GM23338 (cell line): ENCODE data around the gene SOAT2. TPM values are rescaled to one million over a fixed set of nuclear protein-coding genes. Genes with fewer than 3 reads are reported as not detected.

ENCODE experiments used
- ATAC-seq: fragments of 200-7000 bp; cut with Tn5 transposase; 3 replicates; pipeline ENCODE4 v1.9.1; 2020
- DNase-seq: peaks from one replicate; pipeline ENCODE4 v3.0.0-alpha.2; 2015; ENCODE audit warnings: low spot score
- H2AFZ ChIP-seq: fragments of 200-600 bp; sonication (generic); 2 replicates; pipeline ENCODE4 v1.8.0; 2016; ENCODE audit warnings: antibody characterized with exemption, mild to moderate bottlenecking, moderate library complexity
- H3F3A ChIP-seq: fragments of 200-600 bp; sonication (generic); replicated peaks from 2 replicates; pipeline ENCODE4 v1.8.0; 2017; ENCODE audit warnings: antibody characterized with exemption, mixed run types, low read depth
- H3K27ac ChIP-seq: fragments of 200-600 bp; sonication (generic); 2 replicates; pipeline ENCODE4 v1.6.1; 2016; ENCODE audit warnings: low read depth
- H3K27me3 ChIP-seq: fragments of 200-600 bp; sonication (generic); 2 replicates; pipeline ENCODE4 v1.8.0; 2016; ENCODE audit warnings: mild to moderate bottlenecking, mixed run types, moderate library complexity; ENCODE audit not compliant: insufficient read depth
- H3K36me3 ChIP-seq: fragments of 200-600 bp; sonication (generic); 2 replicates; pipeline ENCODE4 v1.8.0; 2016; ENCODE audit warnings: mild to moderate bottlenecking; ENCODE audit not compliant: insufficient read depth
- H3K4me1 ChIP-seq: fragments of 200-600 bp; sonication (generic); 2 replicates; pipeline ENCODE4 v1.8.0; 2016; ENCODE audit warnings: mild to moderate bottlenecking, moderate library complexity; ENCODE audit not compliant: insufficient read depth
- H3K4me2 ChIP-seq: fragments of 200-600 bp; sonication (generic); 2 replicates; pipeline ENCODE4 v1.7.1; 2017; ENCODE audit warnings: mixed run types
- H3K4me3 ChIP-seq: fragments of 200-600 bp; sonication (generic); 2 replicates; pipeline ENCODE4 v1.6.1; 2016; ENCODE audit warnings: mixed run types
- H3K79me2 ChIP-seq: fragments of 200-600 bp; sonication (generic); replicated peaks from 2 replicates; pipeline ENCODE4 v1.8.0; 2017; ENCODE audit warnings: mild to moderate bottlenecking; ENCODE audit not compliant: insufficient read depth
- H3K9me2 ChIP-seq: fragments of 200-600 bp; sonication (generic); 2 replicates; pipeline ENCODE4 v1.8.0; 2017; ENCODE audit not compliant: insufficient read depth
- H4K20me1 ChIP-seq: fragments of 200-600 bp; sonication (generic); replicated peaks from 2 replicates; pipeline ENCODE4 v1.8.0; 2017; ENCODE audit warnings: mild to moderate bottlenecking; ENCODE audit not compliant: insufficient read depth
- H3K27ac Mint-ChIP-seq: 2 replicates; pipeline ENCODE4 v1.8.0; 2020; ENCODE audit warnings: inconsistent platforms, mild to moderate bottlenecking, moderate library complexity, mixed read lengths
- H3K27me3 Mint-ChIP-seq: 3 replicates; pipeline ENCODE4 v1.8.0; 2022; ENCODE audit warnings: low read depth, mild to moderate bottlenecking, moderate library complexity, mixed read lengths, inconsistent platforms; ENCODE audit not compliant: insufficient read depth, poor library complexity
- H3K36me3 Mint-ChIP-seq: 3 replicates; pipeline ENCODE4 v1.8.0; 2021; ENCODE audit warnings: low read depth, mild to moderate bottlenecking, inconsistent platforms, moderate library complexity, mixed read lengths
- H3K4me1 Mint-ChIP-seq: 3 replicates; pipeline ENCODE4 v1.8.0; 2020; ENCODE audit warnings: mild to moderate bottlenecking, inconsistent platforms, mixed read lengths
- H3K4me3 Mint-ChIP-seq: 3 replicates; pipeline ENCODE4 v1.8.0; 2021; ENCODE audit warnings: moderate library complexity, mild to moderate bottlenecking, inconsistent platforms, mixed read lengths
- H3K9me3 Mint-ChIP-seq: 3 replicates; pipeline ENCODE4 v1.8.0; 2020; ENCODE audit warnings: moderate library complexity, mild to moderate bottlenecking, inconsistent platforms, mixed read lengths
- CREB1 ChIP-seq: fragments of 250-450 bp; sonication (Bioruptor Pico); IDR thresholded peaks from 2 replicates; pipeline ENCODE4 v1.5.0; 2020; ENCODE audit warnings: low read depth, mild to moderate bottlenecking, moderate library complexity
- EZH2 ChIP-seq: fragments of 200-600 bp; sonication (generic); IDR thresholded peaks from one replicate; pipeline ENCODE4 v1.8.0; 2017; ENCODE audit warnings: antibody characterized with exemption, mild to moderate bottlenecking, low read depth; ENCODE audit not compliant: unreplicated experiment
- EZH2phosphoT487 ChIP-seq: fragments of 200-600 bp; sonication (generic); IDR thresholded peaks from one replicate; pipeline ENCODE4 v1.8.1; 2018; ENCODE audit warnings: antibody characterized with exemption; ENCODE audit not compliant: unreplicated experiment
- JUNB ChIP-seq: IDR thresholded peaks from one replicate; pipeline ENCODE4 v1.6.1; 2016; ENCODE audit warnings: antibody characterized with exemption; ENCODE audit not compliant: unreplicated experiment
- NANOG ChIP-seq: IDR thresholded peaks from 2 replicates; pipeline ENCODE4 v1.6.1; 2016; ENCODE audit warnings: antibody characterized with exemption, borderline replicate concordance
- POLR2AphosphoS5 ChIP-seq: IDR thresholded peaks from 2 replicates; pipeline ENCODE4 v1.6.1; 2016; ENCODE audit warnings: antibody characterized with exemption, low read depth
- STAT1 ChIP-seq: IDR thresholded peaks from one replicate; pipeline ENCODE4 v1.6.1; 2016; ENCODE audit warnings: antibody characterized with exemption; ENCODE audit not compliant: unreplicated experiment
- ZNF114 ChIP-seq: fragments of 250-450 bp; sonication (Bioruptor Pico); IDR thresholded peaks from 2 replicates; pipeline ENCODE4 v1.5.0; 2020; ENCODE audit warnings: mild to moderate bottlenecking, moderate library complexity
- ZNF331 ChIP-seq: fragments of 250-450 bp; sonication (Bioruptor Pico); IDR thresholded peaks from 2 replicates; pipeline ENCODE4 v1.5.0; 2020; ENCODE audit warnings: low read depth, mild to moderate bottlenecking, moderate library complexity
- polyA plus RNA-seq: library from polyadenylated mRNA; unstranded; fragments of >200 nt; fragmentation: Nextera tagmentation; extraction: Ambion mirVana; gene quantifications from 2 replicates; pipeline ENCODE4 v1.2.1, GENCODE V29; 2016
- total RNA-seq: library from RNA; depleted of rRNA; stranded (reverse); fragments of >200 nt; shearing (Covaris generic); gene quantifications from 2 replicates; pipeline ENCODE4 v1.2.3, GENCODE V29; 2014
- TF ChIP-seq, protein P1 (sequence below): IDR thresholded peaks from one replicate; pipeline ENCODE4 v1.6.1; 2018; ENCODE audit warnings: antibody characterized with exemption; ENCODE audit not compliant: unreplicated experiment
- TF ChIP-seq, protein P2 (sequence below): IDR thresholded peaks from 2 replicates; pipeline ENCODE4 v1.6.1; 2016; ENCODE audit warnings: antibody characterized with exemption
- TF ChIP-seq, protein P3 (sequence below): fragments of 250-450 bp; sonication (Bioruptor Pico); IDR thresholded peaks from 2 replicates; pipeline ENCODE4 v1.5.0; 2020; ENCODE audit warnings: mild to moderate bottlenecking, moderate library complexity
- TF ChIP-seq, protein P4 (sequence below), 2 experiments: fragments of 200-600 bp in 1 of 2; sonication (generic) in 1 of 2; conservative IDR thresholded peaks; 2 replicates each; pipeline versions ENCODE4 v1.5.1 to v1.6.1; 2016 to 2017; ENCODE audit warnings: antibody characterized with exemption in 2 of 2, low read depth in 2 of 2, mild to moderate bottlenecking in 2 of 2, moderate library complexity in 1 of 2

Gene SOAT2
- total and polyA plus RNA-seq, 2 experiments from 2014 or later = not detected

DNA sequence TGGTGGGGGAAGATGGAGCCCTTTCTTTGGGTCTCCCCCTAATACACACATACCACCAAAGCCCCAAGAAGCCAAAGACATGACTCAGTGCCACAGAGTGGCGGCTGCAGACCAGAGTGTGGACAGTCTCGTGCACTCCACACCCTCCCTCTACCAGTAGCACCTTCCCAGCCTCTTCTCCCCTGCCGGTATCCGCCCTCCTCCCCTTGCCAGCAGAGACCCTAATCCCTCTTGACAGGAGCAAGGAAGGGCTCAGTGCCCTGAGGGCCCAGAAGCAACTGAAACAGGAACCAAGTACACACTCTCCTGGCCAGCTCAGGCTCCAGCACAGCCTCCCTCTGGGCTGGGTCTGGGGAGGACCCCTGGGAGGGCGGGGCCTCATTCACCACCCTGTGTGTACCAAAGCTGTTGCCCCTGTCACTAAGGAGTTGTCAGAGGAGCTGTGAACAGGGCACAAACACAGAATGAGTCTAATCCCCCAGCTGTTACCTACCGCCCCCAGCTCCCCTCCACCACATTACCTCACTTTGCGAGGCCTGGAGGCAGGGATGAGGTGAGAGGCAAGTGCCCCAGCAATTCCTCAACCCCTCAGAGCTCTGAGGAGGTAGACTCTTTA is 32.3 kb upstream of the SOAT2 start:
- Mint-ChIP-seq H3K4me3 (no peak overlapping the region; the same call in 2 of the 3 replicates), H3K36me3 (peaks cover 11% of the 10 kb centered on the region), H3K9me3 (no peaks in the 10 kb centered on the region), H3K4me1 (peaks cover 48% of the 10 kb centered on the region), H3K27me3 (peaks cover 20% of the 10 kb centered on the region), H3K27ac (no peak overlapping the region)
- DNase-seq (no peak), ATAC-seq (peak; percentile 19)
- H3K4me1 ChIP-seq = peaks cover 23% of the 10 kb centered on the region
- no peaks in the 10 kb centered on the region for H4K20me1 ChIP-seq
- no peak overlapping the region for H2AFZ ChIP-seq
- H3K79me2 ChIP-seq = no peaks in the 10 kb centered on the region
- no peak overlapping the region for H3K4me3 ChIP-seq
- no peaks in the 10 kb centered on the region for H3F3A ChIP-seq
- TF ChIP-seq, protein P1, sequence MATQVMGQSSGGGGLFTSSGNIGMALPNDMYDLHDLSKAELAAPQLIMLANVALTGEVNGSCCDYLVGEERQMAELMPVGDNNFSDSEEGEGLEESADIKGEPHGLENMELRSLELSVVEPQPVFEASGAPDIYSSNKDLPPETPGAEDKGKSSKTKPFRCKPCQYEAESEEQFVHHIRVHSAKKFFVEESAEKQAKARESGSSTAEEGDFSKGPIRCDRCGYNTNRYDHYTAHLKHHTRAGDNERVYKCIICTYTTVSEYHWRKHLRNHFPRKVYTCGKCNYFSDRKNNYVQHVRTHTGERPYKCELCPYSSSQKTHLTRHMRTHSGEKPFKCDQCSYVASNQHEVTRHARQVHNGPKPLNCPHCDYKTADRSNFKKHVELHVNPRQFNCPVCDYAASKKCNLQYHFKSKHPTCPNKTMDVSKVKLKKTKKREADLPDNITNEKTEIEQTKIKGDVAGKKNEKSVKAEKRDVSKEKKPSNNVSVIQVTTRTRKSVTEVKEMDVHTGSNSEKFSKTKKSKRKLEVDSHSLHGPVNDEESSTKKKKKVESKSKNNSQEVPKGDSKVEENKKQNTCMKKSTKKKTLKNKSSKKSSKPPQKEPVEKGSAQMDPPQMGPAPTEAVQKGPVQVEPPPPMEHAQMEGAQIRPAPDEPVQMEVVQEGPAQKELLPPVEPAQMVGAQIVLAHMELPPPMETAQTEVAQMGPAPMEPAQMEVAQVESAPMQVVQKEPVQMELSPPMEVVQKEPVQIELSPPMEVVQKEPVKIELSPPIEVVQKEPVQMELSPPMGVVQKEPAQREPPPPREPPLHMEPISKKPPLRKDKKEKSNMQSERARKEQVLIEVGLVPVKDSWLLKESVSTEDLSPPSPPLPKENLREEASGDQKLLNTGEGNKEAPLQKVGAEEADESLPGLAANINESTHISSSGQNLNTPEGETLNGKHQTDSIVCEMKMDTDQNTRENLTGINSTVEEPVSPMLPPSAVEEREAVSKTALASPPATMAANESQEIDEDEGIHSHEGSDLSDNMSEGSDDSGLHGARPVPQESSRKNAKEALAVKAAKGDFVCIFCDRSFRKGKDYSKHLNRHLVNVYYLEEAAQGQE = no peak
- TF ChIP-seq EZH2phosphoT487 (no peak), JUNB (no peak), CREB1 (CRISPR knock-in tag) (no peak), ZNF114 (CRISPR knock-in tag) (no peak), EZH2 (no peak), ZNF331 (no peak), POLR2AphosphoS5 (no peak), STAT1 (no peak), NANOG (no peak)
- TF ChIP-seq, protein P2, sequence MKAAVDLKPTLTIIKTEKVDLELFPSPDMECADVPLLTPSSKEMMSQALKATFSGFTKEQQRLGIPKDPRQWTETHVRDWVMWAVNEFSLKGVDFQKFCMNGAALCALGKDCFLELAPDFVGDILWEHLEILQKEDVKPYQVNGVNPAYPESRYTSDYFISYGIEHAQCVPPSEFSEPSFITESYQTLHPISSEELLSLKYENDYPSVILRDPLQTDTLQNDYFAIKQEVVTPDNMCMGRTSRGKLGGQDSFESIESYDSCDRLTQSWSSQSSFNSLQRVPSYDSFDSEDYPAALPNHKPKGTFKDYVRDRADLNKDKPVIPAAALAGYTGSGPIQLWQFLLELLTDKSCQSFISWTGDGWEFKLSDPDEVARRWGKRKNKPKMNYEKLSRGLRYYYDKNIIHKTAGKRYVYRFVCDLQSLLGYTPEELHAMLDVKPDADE = no peak
- TF ChIP-seq, protein P3, sequence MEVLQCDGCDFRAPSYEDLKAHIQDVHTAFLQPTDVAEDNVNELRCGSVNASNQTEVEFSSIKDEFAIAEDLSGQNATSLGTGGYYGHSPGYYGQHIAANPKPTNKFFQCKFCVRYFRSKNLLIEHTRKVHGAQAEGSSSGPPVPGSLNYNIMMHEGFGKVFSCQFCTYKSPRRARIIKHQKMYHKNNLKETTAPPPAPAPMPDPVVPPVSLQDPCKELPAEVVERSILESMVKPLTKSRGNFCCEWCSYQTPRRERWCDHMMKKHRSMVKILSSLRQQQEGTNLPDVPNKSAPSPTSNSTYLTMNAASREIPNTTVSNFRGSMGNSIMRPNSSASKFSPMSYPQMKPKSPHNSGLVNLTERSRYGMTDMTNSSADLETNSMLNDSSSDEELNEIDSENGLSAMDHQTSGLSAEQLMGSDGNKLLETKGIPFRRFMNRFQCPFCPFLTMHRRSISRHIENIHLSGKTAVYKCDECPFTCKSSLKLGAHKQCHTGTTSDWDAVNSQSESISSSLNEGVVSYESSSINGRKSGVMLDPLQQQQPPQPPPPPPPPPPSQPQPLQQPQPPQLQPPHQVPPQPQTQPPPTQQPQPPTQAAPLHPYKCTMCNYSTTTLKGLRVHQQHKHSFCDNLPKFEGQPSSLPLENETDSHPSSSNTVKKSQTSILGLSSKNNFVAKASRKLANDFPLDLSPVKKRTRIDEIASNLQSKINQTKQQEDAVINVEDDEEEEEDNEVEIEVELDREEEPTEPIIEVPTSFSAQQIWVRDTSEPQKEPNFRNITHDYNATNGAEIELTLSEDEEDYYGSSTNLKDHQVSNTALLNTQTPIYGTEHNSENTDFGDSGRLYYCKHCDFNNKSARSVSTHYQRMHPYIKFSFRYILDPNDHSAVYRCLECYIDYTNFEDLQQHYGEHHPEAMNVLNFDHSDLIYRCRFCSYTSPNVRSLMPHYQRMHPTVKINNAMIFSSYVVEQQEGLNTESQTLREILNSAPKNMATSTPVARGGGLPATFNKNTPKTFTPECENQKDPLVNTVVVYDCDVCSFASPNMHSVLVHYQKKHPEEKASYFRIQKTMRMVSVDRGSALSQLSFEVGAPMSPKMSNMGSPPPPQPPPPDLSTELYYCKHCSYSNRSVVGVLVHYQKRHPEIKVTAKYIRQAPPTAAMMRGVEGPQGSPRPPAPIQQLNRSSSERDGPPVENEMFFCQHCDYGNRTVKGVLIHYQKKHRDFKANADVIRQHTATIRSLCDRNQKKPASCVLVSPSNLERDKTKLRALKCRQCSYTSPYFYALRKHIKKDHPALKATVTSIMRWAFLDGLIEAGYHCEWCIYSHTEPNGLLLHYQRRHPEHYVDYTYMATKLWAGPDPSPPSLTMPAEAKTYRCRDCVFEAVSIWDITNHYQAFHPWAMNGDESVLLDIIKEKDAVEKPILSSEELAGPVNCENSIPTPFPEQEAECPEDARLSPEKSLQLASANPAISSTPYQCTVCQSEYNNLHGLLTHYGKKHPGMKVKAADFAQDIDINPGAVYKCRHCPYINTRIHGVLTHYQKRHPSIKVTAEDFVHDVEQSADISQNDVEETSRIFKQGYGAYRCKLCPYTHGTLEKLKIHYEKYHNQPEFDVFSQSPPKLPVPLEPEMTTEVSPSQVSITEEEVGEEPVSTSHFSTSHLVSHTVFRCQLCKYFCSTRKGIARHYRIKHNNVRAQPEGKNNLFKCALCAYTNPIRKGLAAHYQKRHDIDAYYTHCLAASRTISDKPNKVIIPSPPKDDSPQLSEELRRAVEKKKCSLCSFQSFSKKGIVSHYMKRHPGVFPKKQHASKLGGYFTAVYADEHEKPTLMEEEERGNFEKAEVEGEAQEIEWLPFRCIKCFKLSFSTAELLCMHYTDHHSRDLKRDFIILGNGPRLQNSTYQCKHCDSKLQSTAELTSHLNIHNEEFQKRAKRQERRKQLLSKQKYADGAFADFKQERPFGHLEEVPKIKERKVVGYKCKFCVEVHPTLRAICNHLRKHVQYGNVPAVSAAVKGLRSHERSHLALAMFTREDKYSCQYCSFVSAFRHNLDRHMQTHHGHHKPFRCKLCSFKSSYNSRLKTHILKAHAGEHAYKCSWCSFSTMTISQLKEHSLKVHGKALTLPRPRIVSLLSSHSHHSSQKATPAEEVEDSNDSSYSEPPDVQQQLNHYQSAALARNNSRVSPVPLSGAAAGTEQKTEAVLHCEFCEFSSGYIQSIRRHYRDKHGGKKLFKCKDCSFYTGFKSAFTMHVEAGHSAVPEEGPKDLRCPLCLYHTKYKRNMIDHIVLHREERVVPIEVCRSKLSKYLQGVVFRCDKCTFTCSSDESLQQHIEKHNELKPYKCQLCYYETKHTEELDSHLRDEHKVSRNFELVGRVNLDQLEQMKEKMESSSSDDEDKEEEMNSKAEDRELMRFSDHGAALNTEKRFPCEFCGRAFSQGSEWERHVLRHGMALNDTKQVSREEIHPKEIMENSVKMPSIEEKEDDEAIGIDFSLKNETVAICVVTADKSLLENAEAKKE (CRISPR knock-in tag) = no peak
- TF ChIP-seq, protein P4, sequence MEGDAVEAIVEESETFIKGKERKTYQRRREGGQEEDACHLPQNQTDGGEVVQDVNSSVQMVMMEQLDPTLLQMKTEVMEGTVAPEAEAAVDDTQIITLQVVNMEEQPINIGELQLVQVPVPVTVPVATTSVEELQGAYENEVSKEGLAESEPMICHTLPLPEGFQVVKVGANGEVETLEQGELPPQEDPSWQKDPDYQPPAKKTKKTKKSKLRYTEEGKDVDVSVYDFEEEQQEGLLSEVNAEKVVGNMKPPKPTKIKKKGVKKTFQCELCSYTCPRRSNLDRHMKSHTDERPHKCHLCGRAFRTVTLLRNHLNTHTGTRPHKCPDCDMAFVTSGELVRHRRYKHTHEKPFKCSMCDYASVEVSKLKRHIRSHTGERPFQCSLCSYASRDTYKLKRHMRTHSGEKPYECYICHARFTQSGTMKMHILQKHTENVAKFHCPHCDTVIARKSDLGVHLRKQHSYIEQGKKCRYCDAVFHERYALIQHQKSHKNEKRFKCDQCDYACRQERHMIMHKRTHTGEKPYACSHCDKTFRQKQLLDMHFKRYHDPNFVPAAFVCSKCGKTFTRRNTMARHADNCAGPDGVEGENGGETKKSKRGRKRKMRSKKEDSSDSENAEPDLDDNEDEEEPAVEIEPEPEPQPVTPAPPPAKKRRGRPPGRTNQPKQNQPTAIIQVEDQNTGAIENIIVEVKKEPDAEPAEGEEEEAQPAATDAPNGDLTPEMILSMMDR (conservative IDR thresholded peaks at IDR 0.05; ENCODE audit: low read depth in 2 of 2) = no peak
- 0 out of 2 replicates have a peak, but pooled peaks cover 3% of the 10 kb centered on the region for H3K27me3 ChIP-seq
- no peaks in the 10 kb centered on the region for H3K36me3 ChIP-seq
- H3K27ac ChIP-seq = no peak overlapping the region
- no peaks in the 10 kb centered on the region for H3K9me2 ChIP-seq
- H3K4me2 ChIP-seq = no peak overlapping the region
